Lower leg skin (tissue), 3 donors: ENCODE results near the gene XIRP2.

ENCODE experiments used
- CTCF ChIP-seq, 3 donors: fragments of 450-650 bp; IDR thresholded peaks; one replicate each; pipeline ENCODE4 v1.5.1; 2016; ENCODE audit warnings: antibody characterized with exemption in 3 of 3, mild to moderate bottlenecking in 3 of 3, moderate library complexity in 2 of 3
- POLR2A ChIP-seq, 2 donors: fragments of 450-650 bp; IDR thresholded peaks; one replicate each; pipeline ENCODE4 v1.6.1; 2016 to 2017; ENCODE audit warnings: antibody characterized with exemption in 2 of 2, mild to moderate bottlenecking in 1 of 2, moderate library complexity in 1 of 2

- TF ChIP-seq CTCF (IDR thresholded peaks at IDR 0.05) (no peak), POLR2A (IDR thresholded peaks at IDR 0.05) (no peak)
These were observed 71.3 kb downstream of the XIRP2 start for GRCh38 chr2:166959556-166959955.
